Measurements from ENCODE around the gene BAG5.

GRCh38 chr14:103604620-103605019 lies 42.2 kb upstream of the BAG5 start:
- TF ChIP-seq POLR2AphosphoS5 (IDR thresholded peaks at IDR 0.05; ENCODE audit: borderline replicate concordance, low read depth, low read length) (no peak), EZH2 (IDR thresholded peaks at IDR 0.05) (no peak)

All from SK-N-MC (cell line).